Natural killer cell (primary cell): ENCODE results near the gene SMURF2. TPM values are rescaled to one million over a fixed set of nuclear protein-coding genes. Genes with fewer than 3 reads are reported as not detected.

Experiments
- ATAC-seq, 3 donors: fragments of 150-1000 bp in 2 of 3; fragments of 200-7000 bp in 1 of 3; cut with Tn5 transposase; 1 replicate in 1 of 3; 2 replicates in 2 of 3; pipeline ENCODE4 v1.10.0; 2021; ENCODE audit warnings: mild to moderate bottlenecking in 2 of 3, moderate library complexity in 2 of 3
- DNase-seq, 2 donors: peaks; one replicate each; pipeline versions ENCODE4 v3.0.0 to v3.0.0-alpha.2; 2013 to 2021; ENCODE audit warnings: mixed read lengths in 1 of 2
- H3K27ac ChIP-seq: one replicate; pipeline ENCODE4 v1.5.1; 2013; ENCODE audit warnings: mild to moderate bottlenecking, low read length
- H3K27me3 ChIP-seq: one replicate; pipeline ENCODE4 v1.6.1; 2013; ENCODE audit warnings: low read length; ENCODE audit not compliant: control insufficient read depth, insufficient read depth
- H3K36me3 ChIP-seq: one replicate; pipeline ENCODE4 v1.6.1; 2013; ENCODE audit warnings: low read length; ENCODE audit not compliant: control insufficient read depth, insufficient read depth
- H3K4me1 ChIP-seq: one replicate; pipeline ENCODE4 v1.6.1; 2013; ENCODE audit warnings: low read length; ENCODE audit not compliant: control insufficient read depth, insufficient read depth
- H3K4me3 ChIP-seq: one replicate; pipeline ENCODE4 v1.5.1; 2013; ENCODE audit warnings: low read length
- H3K9me3 ChIP-seq: one replicate; pipeline ENCODE4 v1.6.1; 2013; ENCODE audit warnings: low read length; ENCODE audit not compliant: control insufficient read depth, insufficient read depth
- H3K27ac Mint-ChIP-seq, 2 donors: one replicate each; pipeline ENCODE4 v1.8.0; 2022; ENCODE audit warnings: mild to moderate bottlenecking in 2 of 2, mixed read lengths in 2 of 2, moderate library complexity in 1 of 2
- H3K27me3 Mint-ChIP-seq, 2 donors: one replicate each; pipeline ENCODE4 v1.8.0; 2022; ENCODE audit warnings: low read depth in 2 of 2, mixed read lengths in 2 of 2
- H3K36me3 Mint-ChIP-seq: one replicate; pipeline ENCODE4 v1.8.0; 2022; ENCODE audit warnings: mixed read lengths
- H3K4me1 Mint-ChIP-seq, 2 donors: one replicate each; pipeline ENCODE4 v1.8.0; 2022; ENCODE audit warnings: mixed read lengths in 2 of 2
- H3K4me3 Mint-ChIP-seq: one replicate; pipeline ENCODE4 v1.8.0; 2022; ENCODE audit warnings: mild to moderate bottlenecking, moderate library complexity, mixed read lengths
- H3K9me3 Mint-ChIP-seq, 2 donors: one replicate each; pipeline ENCODE4 v1.8.0; 2022; ENCODE audit warnings: mixed read lengths in 2 of 2
- WGBS: methylation state at CpG from one replicate; pipeline ENCODE4 v1.1.7; 2013; ENCODE audit warnings: missing lambda C conversion rate; ENCODE audit not compliant: insufficient coverage; 5-methylcytosine and 5-hydroxymethylcytosine counted together
- intact Hi-C: fragments of 100-400 bp; cut with micrococcal nuclease; formaldehyde crosslinking; loops from one replicate; pipeline ENCODE4 v1.14.2; 2022
- total RNA-seq, 4 donors: library from RNA; stranded (reverse); fragments of 120-200 nt in 1 of 4; gene quantifications; one replicate each; pipeline versions ENCODE4 v1.2.3 to v1.2.4, GENCODE V29; 2013 to 2022
- TF ChIP-seq, protein P1 (sequence below): fragments of 200-600 bp; IDR thresholded peaks from one replicate; pipeline ENCODE4 v1.8.0; 2022; ENCODE audit warnings: antibody characterized with exemption

The SMURF2 gene
- total RNA-seq, 3 donors from 2014 or later (not counting 1 experiment from before 2014, with no cell fraction given) = 43.8 to 54.5 (median 46.5) TPM

DNA sequence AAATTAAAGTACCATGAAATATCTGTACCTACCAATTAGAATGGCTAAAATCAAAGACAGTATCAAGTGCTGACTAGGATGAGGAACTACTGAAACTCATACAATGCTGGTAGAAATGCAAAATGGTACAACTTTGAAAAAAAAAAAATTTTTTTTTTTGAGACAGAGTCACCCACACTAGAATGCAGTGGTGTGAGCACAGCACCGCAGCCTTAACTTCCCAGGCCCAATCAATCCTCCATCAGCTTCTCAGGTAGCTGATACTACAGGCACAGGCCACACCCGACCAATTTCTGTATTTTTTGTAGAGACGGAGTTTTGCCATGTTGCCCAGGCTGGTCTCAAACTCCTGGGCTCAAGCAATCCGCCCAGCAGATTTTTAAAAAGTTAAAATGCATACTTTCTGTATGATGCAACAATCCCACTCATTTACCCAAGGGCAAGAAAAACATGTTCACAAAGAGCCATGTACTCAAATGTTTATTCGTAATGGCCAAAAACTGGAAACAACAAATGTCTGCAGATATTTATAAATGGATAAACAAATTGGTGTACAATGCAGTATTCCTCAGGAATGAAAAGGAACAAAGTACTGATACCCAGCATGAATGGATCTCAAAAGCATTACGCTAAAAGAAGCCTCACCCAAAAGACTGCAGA is 8.7 kb downstream of the SMURF2 start:
- intact Hi-C loops = no loop called here
- Histone ChIP-seq H3K4me1 (peaks cover 24% of the 10 kb centered on the region), H3K27ac (no peak overlapping the region), H3K36me3 (no peaks in the 10 kb centered on the region), H3K27me3 (no peaks in the 10 kb centered on the region), H3K4me3 (no peak overlapping the region), H3K9me3 (no peaks in the 10 kb centered on the region)
- no peak overlapping the region for H3K4me3 Mint-ChIP-seq
- H3K27ac Mint-ChIP-seq = no peak overlapping the region
- TF ChIP-seq, protein P1, sequence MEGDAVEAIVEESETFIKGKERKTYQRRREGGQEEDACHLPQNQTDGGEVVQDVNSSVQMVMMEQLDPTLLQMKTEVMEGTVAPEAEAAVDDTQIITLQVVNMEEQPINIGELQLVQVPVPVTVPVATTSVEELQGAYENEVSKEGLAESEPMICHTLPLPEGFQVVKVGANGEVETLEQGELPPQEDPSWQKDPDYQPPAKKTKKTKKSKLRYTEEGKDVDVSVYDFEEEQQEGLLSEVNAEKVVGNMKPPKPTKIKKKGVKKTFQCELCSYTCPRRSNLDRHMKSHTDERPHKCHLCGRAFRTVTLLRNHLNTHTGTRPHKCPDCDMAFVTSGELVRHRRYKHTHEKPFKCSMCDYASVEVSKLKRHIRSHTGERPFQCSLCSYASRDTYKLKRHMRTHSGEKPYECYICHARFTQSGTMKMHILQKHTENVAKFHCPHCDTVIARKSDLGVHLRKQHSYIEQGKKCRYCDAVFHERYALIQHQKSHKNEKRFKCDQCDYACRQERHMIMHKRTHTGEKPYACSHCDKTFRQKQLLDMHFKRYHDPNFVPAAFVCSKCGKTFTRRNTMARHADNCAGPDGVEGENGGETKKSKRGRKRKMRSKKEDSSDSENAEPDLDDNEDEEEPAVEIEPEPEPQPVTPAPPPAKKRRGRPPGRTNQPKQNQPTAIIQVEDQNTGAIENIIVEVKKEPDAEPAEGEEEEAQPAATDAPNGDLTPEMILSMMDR = no peak
- DNase-seq (no peak), ATAC-seq (no peak)
- H3K4me1 Mint-ChIP-seq = peaks cover 56 to 62% of the 10 kb centered on the region in 2 donors
- H3K36me3 Mint-ChIP-seq = no peaks in the 10 kb centered on the region
- H3K27me3 Mint-ChIP-seq = no peaks in the 10 kb centered on the region
- 96% methylated on average over 5 of the region's 6 CpGs for WGBS
- no peaks in the 10 kb centered on the region for H3K9me3 Mint-ChIP-seq

DNA sequence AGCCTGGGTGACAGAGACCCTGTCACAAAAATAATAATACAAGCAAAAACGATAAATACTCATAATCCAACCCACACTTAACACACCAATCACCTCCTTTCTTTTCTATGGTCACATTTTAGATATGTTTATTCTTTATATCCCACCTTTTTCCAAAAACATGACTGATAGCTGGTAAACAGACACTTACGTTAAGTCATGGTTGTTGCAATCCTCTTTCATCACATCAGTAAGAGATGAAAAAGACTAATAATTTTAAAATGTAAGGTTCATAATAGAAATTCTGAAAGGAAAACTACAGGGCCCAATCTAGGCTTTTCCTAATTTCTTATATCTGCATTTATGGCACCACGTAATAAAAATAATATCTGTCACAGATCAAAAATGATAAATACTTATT is 10.2 kb downstream of the SMURF2 start:
- no peak overlapping the region for H3K27ac Mint-ChIP-seq
- H3K9me3 Mint-ChIP-seq = no peaks in the 10 kb centered on the region
- no peak overlapping the region for H3K27ac ChIP-seq
- H3K4me3 ChIP-seq = no peak overlapping the region
- H3K9me3 ChIP-seq = no peaks in the 10 kb centered on the region
- H3K4me1 ChIP-seq = peaks cover 15% of the 10 kb centered on the region
- no peaks in the 10 kb centered on the region for H3K27me3 Mint-ChIP-seq
- no peak for ATAC-seq
- H3K36me3 ChIP-seq = peaks cover 4% of the 10 kb centered on the region
- peaks cover 43 to 54% of the 10 kb centered on the region in 2 donors for H3K4me1 Mint-ChIP-seq
- TF ChIP-seq, protein P1 = no peak
- H3K36me3 Mint-ChIP-seq = no peaks in the 10 kb centered on the region
- H3K4me3 Mint-ChIP-seq = no peak overlapping the region
- no peaks in the 10 kb centered on the region for H3K27me3 ChIP-seq
- intact Hi-C loops = no loop called here
- 84% methylated on average over 2 of the region's 3 CpGs for WGBS
- DNase-seq = no peak

DNA sequence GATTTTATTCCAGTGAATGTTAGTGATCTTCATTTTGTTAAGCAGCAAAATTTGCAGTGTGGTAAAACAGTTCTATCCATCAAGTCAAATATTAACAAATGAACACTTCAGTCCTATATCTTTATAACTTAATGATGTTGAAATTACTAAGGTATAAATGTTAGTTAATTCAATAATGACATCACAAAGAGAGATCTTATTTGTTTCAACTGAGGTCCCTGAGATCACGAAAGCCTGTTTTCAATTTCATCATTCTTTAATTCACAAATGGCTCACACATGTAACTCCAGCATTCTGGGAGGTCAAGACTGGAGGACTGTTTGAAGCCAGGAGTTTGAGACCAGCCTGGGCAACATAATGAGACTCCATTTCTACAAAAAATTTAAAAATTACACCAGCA is 13.9 kb downstream of the SMURF2 start:
- Histone ChIP-seq H3K36me3 (peaks cover 5% of the 10 kb centered on the region), H3K4me3 (no peak overlapping the region), H3K27me3 (no peaks in the 10 kb centered on the region), H3K4me1 (peaks cover 15% of the 10 kb centered on the region), H3K27ac (no peak overlapping the region), H3K9me3 (no peaks in the 10 kb centered on the region)
- Mint-ChIP-seq H3K36me3 (no peaks in the 10 kb centered on the region), H3K27ac (peak overlapping the region; percentile 43 to 72), H3K9me3 (no peaks in the 10 kb centered on the region), H3K4me1 (peaks cover 39 to 51% of the 10 kb centered on the region in 2 donors), H3K4me3 (no peak overlapping the region), H3K27me3 (no peaks in the 10 kb centered on the region)
- no peak for ATAC-seq
- 89% methylated on average over 1 of the region's 1 CpG for WGBS
- TF ChIP-seq, protein P1 = no peak
- intact Hi-C loops = loop anchor here (2.0 to 5.0 kb wide), 2 partner anchors 49 to 141 kb away; partner anchors contain the start of genes CEP95 and DDX5
- DNase-seq = no peak

DNA sequence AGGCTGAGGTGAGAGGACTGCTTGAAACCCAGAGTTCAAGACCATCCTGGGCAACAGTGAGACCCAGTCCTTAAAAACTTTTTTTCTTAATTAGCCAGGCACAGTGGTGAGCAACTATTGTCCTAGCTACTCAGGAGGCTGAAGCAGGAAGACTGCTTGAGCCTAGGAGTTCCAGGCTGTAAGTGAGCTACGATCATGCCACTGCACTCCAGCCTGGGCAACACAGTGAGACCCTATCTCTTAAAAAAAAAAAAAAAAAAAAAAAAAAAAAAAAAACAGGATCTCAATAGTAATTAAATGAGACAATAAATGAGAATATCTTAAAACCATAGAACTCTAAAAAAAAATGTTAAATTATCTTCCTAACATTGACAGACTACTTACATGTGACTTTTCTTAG is 14.3 kb downstream of the SMURF2 start:
- Mint-ChIP-seq H3K36me3 (no peaks in the 10 kb centered on the region), H3K27ac (peak overlapping the region in 1 of 2 donors; percentile 43), H3K9me3 (no peaks in the 10 kb centered on the region), H3K27me3 (no peaks in the 10 kb centered on the region), H3K4me3 (no peak overlapping the region), H3K4me1 (peaks cover 40 to 48% of the 10 kb centered on the region in 2 donors)
- Histone ChIP-seq H3K27me3 (no peaks in the 10 kb centered on the region), H3K27ac (no peak overlapping the region), H3K9me3 (no peaks in the 10 kb centered on the region), H3K4me1 (peaks cover 15% of the 10 kb centered on the region), H3K36me3 (peaks cover 5% of the 10 kb centered on the region), H3K4me3 (no peak overlapping the region)
- TF ChIP-seq, protein P1 = no peak
- DNase-seq (no peak), ATAC-seq (no peak)
- intact Hi-C loops = loop anchor here (2.0 to 5.0 kb wide), 2 partner anchors 49 to 141 kb away; partner anchors contain the start of genes CEP95 and DDX5
- WGBS = no CpG with 5 or more reads among the region's 1 CpG
